Neuronal stem cell (in vitro differentiated cells): Measurements from ENCODE around the gene INHBE.

Experiments
- DNase-seq: peaks from one replicate; pipeline ENCODE4 v3.0.0-alpha.2; 2013; ENCODE audit warnings: low spot score
- H2AFZ ChIP-seq: one replicate; pipeline ENCODE4 v1.6.1; 2013; ENCODE audit warnings: mild to moderate bottlenecking, low read length, inconsistent platforms
- H2AK5ac ChIP-seq: 2 replicates; pipeline ENCODE4 v1.6.1; 2013; ENCODE audit warnings: low read depth, mild to moderate bottlenecking, inconsistent platforms, low read length, moderate library complexity, mixed read lengths
- H2BK120ac ChIP-seq: 2 replicates; pipeline ENCODE4 v1.6.1; 2013; ENCODE audit warnings: low read depth, mild to moderate bottlenecking, inconsistent platforms, low read length, moderate library complexity, mixed read lengths
- H2BK12ac ChIP-seq: one replicate; pipeline ENCODE4 v1.6.1; 2013; ENCODE audit warnings: low read length, inconsistent platforms
- H2BK15ac ChIP-seq: 2 replicates; pipeline ENCODE4 v1.6.1; 2013; ENCODE audit warnings: mild to moderate bottlenecking, low read length, inconsistent platforms, mixed read lengths
- H2BK5ac ChIP-seq: one replicate; pipeline ENCODE4 v1.6.1; 2013; ENCODE audit warnings: inconsistent platforms, mild to moderate bottlenecking, low read length, moderate library complexity
- H3K14ac ChIP-seq: one replicate; pipeline ENCODE4 v1.6.1; 2013; ENCODE audit warnings: low read length, inconsistent platforms
- H3K18ac ChIP-seq: 2 replicates; pipeline ENCODE4 v1.6.1; 2013; ENCODE audit warnings: low read length, inconsistent platforms
- H3K23ac ChIP-seq: 2 replicates; pipeline ENCODE4 v1.6.1; 2013; ENCODE audit warnings: low read depth, mild to moderate bottlenecking, mixed read lengths, low read length, inconsistent platforms; ENCODE audit not compliant: poor library complexity
- H3K27ac ChIP-seq: replicated peaks from 3 replicates; pipeline ENCODE4 v1.5.1; 2013; ENCODE audit warnings: low read length, inconsistent platforms
- H3K27me3 ChIP-seq, 3 experiments: 2 replicates each; pipeline ENCODE4 v1.6.1; 2013; ENCODE audit warnings: low read length in 3 of 3, mild to moderate bottlenecking in 2 of 3, inconsistent platforms in 1 of 3, low read depth in 1 of 3, mixed read lengths in 1 of 3, moderate library complexity in 1 of 3; ENCODE audit not compliant: control insufficient read depth in 3 of 3, insufficient read depth in 3 of 3
- H3K36me3 ChIP-seq, 2 donors: replicated peaks in 1 of 2; 2 replicates each; pipeline ENCODE4 v1.6.1; 2013; ENCODE audit warnings: low read length in 2 of 2; ENCODE audit not compliant: control insufficient read depth in 2 of 2, insufficient read depth in 2 of 2
- H3K4ac ChIP-seq: 2 replicates; pipeline ENCODE4 v1.6.1; 2013; ENCODE audit warnings: inconsistent platforms, mild to moderate bottlenecking, low read length, moderate library complexity
- H3K4me1 ChIP-seq, 2 donors: 1 replicate in 1 of 2; 2 replicates in 1 of 2; pipeline ENCODE4 v1.6.1; 2013; ENCODE audit warnings: low read length in 2 of 2, low read depth in 1 of 2; ENCODE audit not compliant: control insufficient read depth in 2 of 2, insufficient read depth in 1 of 2
- H3K4me2 ChIP-seq: one replicate; pipeline ENCODE4 v1.6.1; 2013; ENCODE audit warnings: mild to moderate bottlenecking, low read length, inconsistent platforms; ENCODE audit not compliant: insufficient read depth, poor library complexity, severe bottlenecking
- H3K4me3 ChIP-seq, 2 donors: 2 replicates each; pipeline ENCODE4 v1.5.1; 2013; ENCODE audit warnings: low read length in 2 of 2, mild to moderate bottlenecking in 2 of 2, inconsistent platforms in 1 of 2, moderate library complexity in 1 of 2
- H3K79me1 ChIP-seq: one replicate; pipeline ENCODE4 v1.6.1; 2013; ENCODE audit warnings: low read depth, mild to moderate bottlenecking, inconsistent platforms, low read length, moderate library complexity
- H3K9ac ChIP-seq: one replicate; pipeline ENCODE4 v1.6.1; 2013; ENCODE audit warnings: mild to moderate bottlenecking, low read depth, low read length, inconsistent platforms; ENCODE audit not compliant: poor library complexity
- H3K9me3 ChIP-seq, 2 donors: replicated peaks in 1 of 2; 2 replicates each; pipeline versions ENCODE3 to v1.6.1; 2013; ENCODE audit warnings: low read length in 2 of 2, mild to moderate bottlenecking in 2 of 2, inconsistent platforms in 1 of 2, low read depth in 1 of 2, mixed read lengths in 1 of 2, moderate library complexity in 1 of 2; ENCODE audit not compliant: control insufficient read depth in 2 of 2, insufficient read depth in 1 of 2
- H4K8ac ChIP-seq: one replicate; pipeline ENCODE4 v1.6.1; 2013; ENCODE audit warnings: low read depth, mild to moderate bottlenecking, inconsistent platforms, low read length, moderate library complexity
- H4K91ac ChIP-seq: one replicate; pipeline ENCODE4 v1.6.1; 2013; ENCODE audit warnings: low read length, low read depth, mild to moderate bottlenecking, inconsistent platforms; ENCODE audit not compliant: poor library complexity
- WGBS, 2 donors: extraction: QIAGEN DNeasy Blood & Tissue Kit; methylation state at CpG; one replicate each; pipeline ENCODE4 v1.1.7; 2013; ENCODE audit warnings: missing lambda C conversion rate in 2 of 2, mixed read lengths in 1 of 2; ENCODE audit not compliant: insufficient read length in 2 of 2, insufficient replicate concordance in 1 of 2; ENCODE audit errors: extremely low coverage in 2 of 2; 5-methylcytosine and 5-hydroxymethylcytosine counted together

The INHBE gene

DNA sequence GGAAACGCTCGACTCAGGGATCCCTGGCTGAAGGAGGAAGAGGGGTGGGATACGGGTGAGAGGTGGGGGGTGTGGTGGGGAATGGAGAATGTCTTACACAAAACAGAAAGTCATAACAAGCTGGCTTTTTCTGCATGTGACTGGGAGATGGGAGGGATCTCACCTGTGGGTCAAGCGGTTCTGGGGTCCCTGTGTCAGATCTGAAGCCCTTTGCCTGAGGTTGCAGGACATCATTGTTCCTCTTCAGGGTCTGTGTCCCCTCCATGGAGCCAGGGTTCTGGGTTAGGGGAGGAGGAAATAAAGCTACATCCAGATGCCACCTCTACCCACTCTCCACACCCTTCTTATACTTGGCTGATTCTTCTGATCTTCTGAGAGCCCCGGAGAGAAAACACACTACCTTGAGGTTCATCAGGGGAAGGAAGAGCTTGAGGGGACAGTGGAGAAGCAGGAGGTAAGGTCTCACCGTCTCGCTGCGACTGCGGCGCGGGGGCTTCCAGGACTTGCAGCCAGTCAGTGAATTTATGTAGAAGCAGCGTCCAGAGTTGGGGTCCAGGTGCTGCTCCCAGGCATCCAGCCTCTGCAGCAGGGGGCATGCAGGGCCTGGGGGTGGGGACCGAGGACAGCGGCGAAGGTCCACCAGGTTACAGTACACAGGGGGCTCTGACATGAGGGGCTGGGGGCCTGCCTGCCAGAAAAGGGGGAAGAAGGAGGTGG, 22.0 kb downstream of the INHBE start:
- Histone ChIP-seq H3K4me3 (no peak overlapping the region), H4K8ac (no peak overlapping the region), H2BK12ac (no peak overlapping the region), H3K4me1 (peaks cover 5 to 23% of the 10 kb centered on the region in 2 donors), H3K4ac (peak overlapping the region; percentile 45), H4K91ac (no peak overlapping the region), H3K9ac (no peak overlapping the region), H3K9me3 (peaks cover 0 to 4% of the 10 kb centered on the region in 2 donors), H3K4me2 (no peak overlapping the region), H3K27ac (no peak overlapping the region), H3K36me3 (no peaks in the 10 kb centered on the region), H3K27me3 (peaks cover 22 to 71% (median 70%) of the 10 kb centered on the region in 3 experiments), H2AK5ac (peak overlapping the region; percentile 93), H2AFZ (peak overlapping the region; percentile 70), H3K18ac (no peak overlapping the region), H2BK15ac (peak overlapping the region; percentile 46), H3K23ac (peak overlapping the region; percentile 71), H2BK120ac (no peak overlapping the region), H3K79me1 (no peaks in the 10 kb centered on the region), H3K14ac (no peak overlapping the region), H2BK5ac (peak overlapping the region; percentile 3)
- no CpG with 5 or more reads among the region's 15 CpGs for WGBS, 2 donors
- no peak for DNase-seq

DNA sequence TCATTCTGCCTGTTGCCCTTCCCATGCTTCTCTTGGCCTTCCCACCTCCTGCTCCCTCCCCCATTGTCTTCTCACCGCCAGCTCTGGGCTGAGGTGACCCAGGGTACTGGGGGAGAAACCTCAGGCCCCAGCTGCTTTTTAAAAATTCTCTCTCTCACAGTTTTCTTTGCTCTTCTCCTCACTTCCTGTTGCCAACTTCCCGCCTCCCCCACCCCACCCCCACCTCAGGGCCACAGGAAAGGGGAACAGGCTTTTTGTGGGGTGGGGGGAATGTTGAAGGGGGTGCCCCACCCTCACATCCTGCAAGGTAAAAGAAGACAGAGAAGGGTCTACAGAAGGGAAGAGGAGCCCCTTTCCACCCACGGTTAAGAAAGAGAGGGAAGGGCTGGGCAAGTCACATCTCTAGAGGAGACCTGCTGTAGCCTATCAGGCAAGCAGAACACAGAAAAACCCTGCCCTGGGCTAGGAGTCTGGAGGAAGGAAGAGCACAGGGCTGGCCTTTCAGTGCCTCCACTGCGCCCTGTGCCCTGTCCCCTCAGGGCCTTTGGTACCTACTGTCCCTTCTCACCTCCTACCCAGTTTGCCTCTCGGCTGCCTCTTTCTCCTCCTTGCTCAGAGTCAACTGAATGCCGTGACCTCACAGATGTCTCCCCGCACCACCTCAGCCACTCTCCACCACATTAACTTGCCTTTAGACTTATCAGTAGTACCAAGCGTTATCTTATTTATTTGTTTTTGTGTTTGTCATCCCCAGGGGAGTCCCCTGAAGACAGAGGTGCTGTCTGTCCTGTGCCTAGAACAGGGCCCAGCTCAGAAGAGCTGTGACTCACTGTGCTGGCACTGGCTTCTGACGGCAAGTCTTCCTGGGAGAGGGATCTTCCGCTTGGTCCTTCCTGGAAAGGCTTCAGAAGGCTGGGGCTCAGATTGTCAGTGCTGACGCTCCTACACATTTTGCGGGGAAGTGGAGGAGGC, 22.9 kb downstream of the INHBE start:
- Histone ChIP-seq H4K91ac (no peak overlapping the region), H2BK12ac (no peak overlapping the region), H3K4me1 (peaks cover 5 to 23% of the 10 kb centered on the region in 2 donors), H2AFZ (peak overlapping the region; percentile 70), H3K9ac (no peak overlapping the region), H3K18ac (no peak overlapping the region), H3K4me2 (no peak overlapping the region), H3K14ac (no peak overlapping the region), H3K4me3 (no peak overlapping the region), H3K27me3 (peaks cover 22 to 64% (median 63%) of the 10 kb centered on the region in 3 experiments), H3K4ac (no peak overlapping the region), H3K23ac (peak overlapping the region; percentile 71), H3K9me3 (peaks cover 0 to 4% of the 10 kb centered on the region in 2 donors), H4K8ac (no peak overlapping the region), H2AK5ac (peak overlapping the region; percentile 93), H2BK15ac (peak overlapping the region; percentile 46), H2BK5ac (peak overlapping the region; percentile 75), H3K27ac (no peak overlapping the region), H3K79me1 (no peaks in the 10 kb centered on the region), H3K36me3 (no peaks in the 10 kb centered on the region), H2BK120ac (no peak overlapping the region)
- no CpG with 5 or more reads among the region's 12 CpGs for WGBS, 2 donors
- no peak for DNase-seq

GRCh38 chr12:57479043-57479375, 23.9 kb downstream of the INHBE start:
- H2AK5ac ChIP-seq, result no peak overlapping the region
- H2AFZ ChIP-seq, result no peak overlapping the region
- H3K4ac ChIP-seq, result no peak overlapping the region
- no peak overlapping the region for H3K27ac ChIP-seq
- DNase-seq, result no peak
- peaks cover 21 to 56% (median 56%) of the 10 kb centered on the region in 3 experiments for H3K27me3 ChIP-seq
- H3K9ac ChIP-seq, result no peak overlapping the region
- H3K4me1 ChIP-seq, result peaks cover 5 to 23% of the 10 kb centered on the region in 2 donors
- no peak overlapping the region for H2BK5ac ChIP-seq
- H3K14ac ChIP-seq, result no peak overlapping the region
- H2BK12ac ChIP-seq, result no peak overlapping the region
- H3K9me3 ChIP-seq, result peaks cover 0 to 4% of the 10 kb centered on the region in 2 donors
- no peak overlapping the region for H2BK15ac ChIP-seq
- no peak overlapping the region for H3K4me2 ChIP-seq
- no peak overlapping the region for H4K8ac ChIP-seq
- no peaks in the 10 kb centered on the region for H3K36me3 ChIP-seq
- no peak overlapping the region for H2BK120ac ChIP-seq
- H3K4me3 ChIP-seq, result no peak overlapping the region
- no peaks in the 10 kb centered on the region for H3K79me1 ChIP-seq
- no peak overlapping the region for H4K91ac ChIP-seq
- H3K18ac ChIP-seq, result no peak overlapping the region
- H3K23ac ChIP-seq, result no peak overlapping the region
- WGBS, 2 donors, result no CpG with 5 or more reads among the region's 10 CpGs
